Camera-type eye (tissue), 1 donor: ENCODE data around the gene PCDHA1. TPM values are rescaled to one million over a fixed set of nuclear protein-coding genes. Genes with fewer than 3 reads are reported as not detected.

Source experiments
- total RNA-seq: library from RNA; depleted of rRNA; stranded (reverse); fragments of >200 nt; gene quantifications from one replicate; pipeline ENCODE4 v1.2.3, GENCODE V29; 2014

Gene PCDHA1
- total RNA-seq: 0.71 TPM

DNA sequence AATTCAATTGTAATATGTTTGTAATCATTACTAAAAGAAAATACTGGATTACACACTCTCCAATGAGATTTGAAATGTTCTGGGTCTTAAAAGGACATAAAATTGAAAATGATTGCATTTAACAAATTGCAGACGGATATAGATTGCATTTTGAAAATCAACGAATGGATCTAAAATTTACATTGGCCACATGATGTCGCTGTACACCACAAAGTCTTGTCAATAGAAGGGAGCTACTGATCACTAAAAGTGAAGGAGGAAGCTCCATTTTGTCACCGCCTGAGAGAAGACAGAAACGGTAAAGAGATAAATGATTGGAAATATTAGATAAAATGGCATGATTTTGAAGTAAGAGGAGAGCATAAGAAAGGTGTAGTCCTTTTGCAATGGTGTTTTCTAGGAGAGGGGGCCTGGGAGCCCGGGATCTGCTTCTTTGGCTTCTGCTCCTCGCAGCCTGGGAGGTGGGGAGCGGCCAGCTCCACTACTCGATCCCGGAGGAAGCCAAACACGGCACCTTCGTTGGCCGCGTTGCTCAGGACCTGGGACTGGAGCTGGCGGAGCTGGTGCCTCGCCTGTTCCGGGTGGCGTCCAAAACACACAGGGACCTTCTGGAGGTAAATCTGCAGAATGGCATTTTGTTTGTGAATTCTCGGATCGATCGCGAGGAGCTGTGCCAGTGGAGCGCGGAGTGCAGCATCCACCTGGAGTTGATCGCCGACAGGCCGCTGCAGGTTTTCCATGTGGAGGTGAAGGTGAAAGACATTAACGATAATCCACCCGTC is at the start of gene PCDHA1:
PCDHA1 (plus strand) TSS at position 236 of the 782 bp plus-strand sequence.

DNA sequence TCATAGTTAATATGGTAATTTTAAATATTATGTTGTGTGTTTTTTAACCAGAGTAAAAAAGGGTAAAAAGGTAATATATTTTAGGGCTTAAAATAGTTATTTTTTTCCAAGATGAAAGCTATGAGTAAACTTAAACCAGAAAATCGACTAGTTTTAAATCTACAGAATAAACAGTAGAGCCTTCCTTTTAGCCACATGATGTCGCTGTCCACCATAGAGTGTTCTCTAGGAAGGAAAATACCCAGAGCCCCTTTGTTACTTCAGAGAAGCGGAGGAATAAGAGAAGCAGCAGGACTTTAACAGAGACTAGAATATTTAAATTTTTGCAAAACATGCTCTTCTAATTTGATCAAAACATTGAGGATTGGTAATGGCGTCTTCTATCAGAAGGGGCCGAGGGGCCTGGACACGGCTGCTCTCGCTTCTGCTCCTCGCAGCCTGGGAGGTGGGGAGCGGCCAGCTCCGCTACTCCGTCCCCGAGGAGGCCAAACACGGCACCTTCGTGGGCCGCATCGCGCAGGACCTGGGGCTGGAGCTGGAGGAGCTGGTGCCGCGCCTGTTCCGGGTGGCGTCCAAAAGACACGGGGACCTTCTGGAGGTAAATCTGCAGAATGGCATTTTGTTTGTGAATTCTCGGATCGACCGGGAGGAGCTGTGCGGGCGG is 8.8 kb downstream of the PCDHA1 start, which contains the start of gene PCDHA2:
PCDHA2 (plus strand) TSS at position 258 of the 664 bp plus-strand sequence.

DNA sequence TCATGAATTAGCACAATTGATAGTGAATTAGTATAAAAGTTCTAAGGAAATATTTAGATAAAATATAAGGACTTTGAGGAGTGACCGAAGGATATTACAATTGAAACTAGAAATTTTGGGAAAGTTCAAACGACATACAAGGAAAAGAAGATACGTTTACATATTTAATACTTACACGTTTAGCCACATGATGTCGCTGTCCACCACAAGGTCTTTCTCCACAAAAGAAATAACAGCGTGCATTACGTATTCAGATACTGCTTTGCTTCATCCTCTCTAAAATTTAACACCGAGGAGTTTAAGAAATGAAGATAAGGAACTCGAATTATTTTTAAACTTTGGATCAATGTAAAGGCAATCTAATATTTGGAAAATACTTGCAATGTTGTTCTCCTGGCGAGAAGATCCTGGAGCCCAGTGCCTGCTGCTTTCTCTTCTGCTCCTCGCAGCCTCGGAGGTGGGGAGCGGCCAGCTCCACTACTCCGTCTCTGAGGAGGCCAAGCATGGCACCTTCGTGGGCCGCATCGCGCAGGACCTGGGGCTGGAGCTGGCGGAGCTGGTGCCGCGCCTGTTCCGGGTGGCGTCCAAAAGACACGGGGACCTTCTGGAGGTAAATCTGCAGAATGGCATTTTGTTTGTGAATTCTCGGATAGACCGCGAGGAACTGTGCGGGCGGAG is 15.0 kb downstream of the PCDHA1 start, which contains the start of gene PCDHA3:
PCDHA3 (plus strand) TSS at position 242 of the 678 bp plus-strand sequence.

DNA sequence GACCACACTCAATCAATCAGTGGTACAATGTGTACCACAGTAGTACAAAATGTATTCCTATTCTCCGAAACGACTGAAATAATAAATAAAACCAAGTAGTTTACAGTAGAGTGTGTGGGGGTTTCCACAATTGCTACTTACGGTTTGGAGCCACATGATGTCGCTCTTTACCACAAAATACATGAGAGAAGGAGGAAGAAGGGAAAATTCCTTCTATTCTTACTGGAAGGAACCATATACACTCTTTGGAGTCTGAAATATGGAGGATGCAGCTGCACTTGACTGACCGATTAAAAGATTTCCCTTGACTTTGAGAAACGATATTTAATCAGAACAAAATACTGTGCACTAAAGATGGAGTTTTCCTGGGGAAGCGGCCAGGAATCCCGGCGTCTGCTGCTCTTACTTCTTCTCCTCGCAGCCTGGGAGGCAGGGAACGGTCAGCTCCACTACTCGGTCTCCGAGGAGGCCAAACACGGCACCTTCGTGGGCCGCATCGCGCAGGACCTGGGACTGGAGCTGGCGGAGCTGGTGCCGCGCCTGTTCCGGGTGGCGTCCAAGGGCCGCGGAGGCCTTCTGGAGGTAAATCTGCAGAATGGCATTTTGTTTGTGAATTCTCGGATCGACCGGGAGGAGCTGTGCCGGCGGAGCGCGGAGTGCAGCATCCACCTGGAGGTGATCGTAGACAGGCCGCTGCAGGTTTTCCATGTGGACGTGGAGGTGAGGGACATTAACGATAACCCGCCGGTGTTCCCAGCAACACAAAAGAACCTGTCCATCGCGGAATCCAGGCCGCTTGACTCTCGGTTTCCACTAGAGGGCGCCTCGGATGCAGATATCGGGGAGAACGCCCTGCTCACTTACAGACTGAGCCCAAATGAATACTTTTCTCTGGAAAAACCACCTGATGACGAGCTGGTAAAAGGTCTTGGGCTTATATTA is 21.2 kb downstream of the PCDHA1 start, which contains the start of gene PCDHA4:
PCDHA4 (plus strand) TSS at position 235 of the 942 bp plus-strand sequence.

DNA sequence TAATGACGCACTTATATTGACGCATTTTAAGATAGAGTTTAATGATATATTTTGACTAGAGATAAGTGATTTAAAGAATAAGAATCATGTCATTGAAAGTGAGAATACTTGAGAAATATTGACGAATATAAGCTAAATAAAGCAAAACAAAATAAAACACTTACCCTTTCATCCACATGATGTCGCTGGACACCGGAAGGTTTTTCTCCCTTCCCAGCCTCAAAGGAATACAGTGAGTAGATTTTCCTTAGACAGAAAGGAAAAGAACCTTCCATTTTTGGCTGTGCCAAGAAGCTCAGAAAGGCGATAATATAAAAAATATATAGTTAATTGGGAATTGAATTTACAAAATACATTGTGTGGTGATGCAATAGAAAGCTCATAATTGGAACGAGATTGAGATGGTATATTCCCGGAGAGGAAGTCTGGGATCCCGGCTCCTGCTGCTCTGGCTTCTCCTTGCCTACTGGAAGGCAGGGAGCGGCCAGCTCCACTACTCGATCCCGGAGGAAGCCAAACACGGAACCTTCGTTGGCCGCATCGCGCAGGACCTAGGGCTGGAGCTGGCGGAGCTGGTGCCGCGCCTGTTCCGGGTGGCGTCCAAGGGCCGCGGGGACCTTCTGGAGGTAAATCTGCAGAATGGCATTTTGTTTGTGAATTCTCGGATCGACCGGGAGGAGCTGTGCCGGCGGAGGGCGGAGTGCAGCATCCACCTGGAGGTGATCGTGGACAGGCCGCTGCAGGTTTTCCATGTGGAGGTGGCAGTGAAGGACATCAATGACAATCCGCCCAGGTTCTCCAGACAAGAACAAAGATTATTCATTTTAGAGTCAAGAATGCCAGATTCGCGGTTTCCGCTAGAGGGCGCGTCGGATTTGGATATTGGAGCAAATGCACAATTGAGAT is 35.7 kb downstream of the PCDHA1 start, which contains the start of gene PCDHA5:
PCDHA5 (plus strand) TSS at position 239 of the 906 bp plus-strand sequence.

DNA sequence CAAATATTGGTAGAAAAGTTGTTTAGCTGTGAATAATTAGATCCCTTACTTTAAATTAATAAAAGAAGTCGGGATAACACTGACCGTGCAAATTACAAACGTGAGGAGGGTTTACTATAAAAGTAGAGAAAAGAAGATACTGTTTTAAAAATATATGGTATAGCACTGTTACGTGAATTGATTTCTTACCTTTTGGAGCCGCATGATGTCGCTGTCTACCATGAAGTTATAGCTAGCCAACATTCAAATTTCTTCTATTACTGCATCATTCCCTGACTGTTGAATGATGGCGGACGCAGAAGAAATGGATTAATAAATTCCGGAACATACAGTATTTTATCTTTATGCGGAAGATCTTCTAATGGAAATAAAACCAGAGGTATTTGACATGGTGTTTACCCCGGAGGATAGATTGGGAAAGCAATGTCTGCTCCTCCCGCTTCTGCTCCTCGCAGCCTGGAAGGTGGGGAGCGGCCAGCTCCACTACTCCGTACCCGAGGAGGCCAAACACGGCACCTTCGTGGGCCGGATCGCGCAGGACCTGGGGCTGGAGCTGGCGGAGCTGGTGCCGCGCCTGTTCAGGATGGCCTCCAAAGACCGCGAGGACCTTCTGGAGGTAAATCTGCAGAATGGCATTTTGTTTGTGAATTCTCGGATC is 41.9 kb downstream of the PCDHA1 start, which contains the start of gene PCDHA6:
PCDHA6 (plus strand) TSS at position 257 of the 658 bp plus-strand sequence; CDS start at position 389, 132 bp downstream.

DNA sequence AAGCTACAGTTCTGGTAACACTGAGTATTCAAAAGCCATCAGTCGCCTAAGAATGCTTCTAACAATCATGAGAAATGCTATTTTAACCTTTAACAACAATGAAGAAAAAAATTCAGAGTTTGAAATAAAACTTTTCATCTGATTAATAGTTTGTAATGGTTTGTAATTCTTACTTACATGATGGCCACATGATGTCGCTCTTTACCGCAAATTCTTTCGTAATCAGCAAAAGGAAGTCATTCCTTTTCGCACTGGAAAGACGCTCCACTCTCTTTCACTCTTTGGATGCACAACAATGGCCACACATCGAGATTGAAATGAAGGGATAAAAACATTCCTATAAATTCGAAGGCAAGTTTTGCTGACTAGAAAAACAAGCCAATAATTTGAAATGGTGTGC is 48.1 kb downstream of the PCDHA1 start, which contains the start of gene PCDHA7:
PCDHA7 (plus strand) TSS at position 277 of the 400 bp plus-strand sequence; CDS start at position 392, 115 bp downstream.

DNA sequence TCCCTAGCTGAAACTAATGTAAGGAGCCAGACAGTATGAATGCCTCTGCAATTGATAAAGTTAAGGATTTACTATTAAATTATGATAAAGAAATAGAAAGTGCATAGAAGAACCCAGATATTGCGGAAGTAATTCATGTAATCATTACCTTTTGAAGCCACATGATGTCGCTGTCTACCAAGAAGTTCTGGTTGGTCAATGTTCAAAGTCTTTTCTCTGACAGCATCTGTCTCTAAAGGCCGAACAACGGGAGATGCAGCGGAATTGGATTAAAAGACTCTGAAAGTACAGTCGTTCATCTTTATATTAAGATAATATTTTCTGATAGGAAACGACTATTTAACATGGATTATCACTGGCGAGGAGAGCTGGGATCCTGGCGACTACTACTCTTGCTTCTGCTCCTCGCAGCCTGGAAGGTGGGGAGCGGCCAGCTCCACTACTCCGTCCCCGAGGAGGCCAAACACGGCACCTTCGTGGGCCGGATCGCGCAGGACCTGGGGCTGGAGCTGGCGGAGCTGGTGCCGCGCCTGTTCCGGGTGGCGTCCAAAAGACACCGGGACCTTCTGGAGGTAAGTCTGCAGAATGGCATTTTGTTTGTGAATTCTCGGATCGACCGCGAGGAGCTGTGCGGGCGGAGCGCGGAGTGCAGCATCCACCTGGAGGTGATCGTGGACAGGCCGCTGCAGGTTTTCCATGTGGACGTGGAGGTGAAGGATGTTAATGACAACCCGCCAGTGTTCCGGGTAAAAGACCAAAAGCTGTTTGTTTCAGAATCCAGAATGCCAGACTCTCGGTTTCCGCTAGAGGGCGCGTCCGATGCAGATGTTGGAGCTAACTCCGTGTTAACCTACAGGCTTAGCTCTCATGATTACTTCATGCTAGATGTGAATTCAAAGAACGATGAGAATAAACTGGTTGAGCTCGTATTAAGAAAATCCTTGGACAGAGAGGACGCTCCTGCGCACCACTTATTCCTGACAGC is 55.3 kb downstream of the PCDHA1 start, which contains the start of gene PCDHA8:
PCDHA8 (plus strand) TSS at position 210 of the 985 bp plus-strand sequence; CDS start at position 345, 135 bp downstream.

DNA sequence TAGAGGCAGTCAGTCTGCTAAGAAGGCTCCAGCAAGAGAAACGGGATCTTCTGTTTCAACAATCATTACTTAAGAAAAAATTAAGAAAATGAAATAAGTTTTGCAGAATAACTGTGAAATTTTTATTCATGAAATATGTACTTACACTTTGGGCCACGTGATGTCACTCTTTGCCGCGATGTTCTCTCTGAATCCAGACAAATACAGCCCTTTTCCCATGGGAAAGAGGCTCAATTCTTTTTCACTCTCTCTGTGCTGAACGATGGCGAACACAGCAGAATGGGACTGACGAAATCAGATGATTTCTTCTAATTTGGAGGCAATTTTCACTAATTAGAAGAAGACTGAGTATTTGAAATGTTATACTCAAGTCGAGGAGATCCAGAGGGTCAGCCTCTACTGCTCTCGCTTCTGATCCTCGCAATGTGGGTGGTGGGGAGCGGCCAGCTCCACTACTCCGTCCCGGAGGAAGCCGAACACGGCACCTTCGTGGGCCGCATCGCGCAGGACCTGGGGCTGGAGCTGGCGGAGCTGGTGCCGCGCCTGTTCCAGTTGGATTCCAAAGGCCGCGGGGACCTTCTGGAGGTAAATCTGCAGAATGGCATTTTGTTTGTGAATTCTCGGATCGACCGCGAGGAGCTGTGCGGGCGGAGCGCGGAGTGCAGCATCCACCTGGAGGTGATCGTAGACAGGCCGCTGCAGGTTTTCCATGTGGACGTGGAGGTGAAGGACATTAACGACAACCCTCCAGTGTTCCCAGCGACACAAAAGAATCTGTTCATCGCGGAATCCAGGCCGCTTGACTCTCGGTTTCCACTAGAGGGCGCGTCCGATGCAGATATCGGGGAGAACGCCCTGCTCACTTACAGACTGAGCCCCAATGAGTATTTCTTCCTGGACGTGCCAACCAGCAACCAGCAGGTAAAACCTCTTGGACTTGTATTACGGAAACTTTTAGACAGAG is 62.5 kb downstream of the PCDHA1 start, which contains the start of gene PCDHA9:
PCDHA9 (plus strand) TSS at position 244 of the 964 bp plus-strand sequence; CDS start at position 358, 114 bp downstream.

DNA sequence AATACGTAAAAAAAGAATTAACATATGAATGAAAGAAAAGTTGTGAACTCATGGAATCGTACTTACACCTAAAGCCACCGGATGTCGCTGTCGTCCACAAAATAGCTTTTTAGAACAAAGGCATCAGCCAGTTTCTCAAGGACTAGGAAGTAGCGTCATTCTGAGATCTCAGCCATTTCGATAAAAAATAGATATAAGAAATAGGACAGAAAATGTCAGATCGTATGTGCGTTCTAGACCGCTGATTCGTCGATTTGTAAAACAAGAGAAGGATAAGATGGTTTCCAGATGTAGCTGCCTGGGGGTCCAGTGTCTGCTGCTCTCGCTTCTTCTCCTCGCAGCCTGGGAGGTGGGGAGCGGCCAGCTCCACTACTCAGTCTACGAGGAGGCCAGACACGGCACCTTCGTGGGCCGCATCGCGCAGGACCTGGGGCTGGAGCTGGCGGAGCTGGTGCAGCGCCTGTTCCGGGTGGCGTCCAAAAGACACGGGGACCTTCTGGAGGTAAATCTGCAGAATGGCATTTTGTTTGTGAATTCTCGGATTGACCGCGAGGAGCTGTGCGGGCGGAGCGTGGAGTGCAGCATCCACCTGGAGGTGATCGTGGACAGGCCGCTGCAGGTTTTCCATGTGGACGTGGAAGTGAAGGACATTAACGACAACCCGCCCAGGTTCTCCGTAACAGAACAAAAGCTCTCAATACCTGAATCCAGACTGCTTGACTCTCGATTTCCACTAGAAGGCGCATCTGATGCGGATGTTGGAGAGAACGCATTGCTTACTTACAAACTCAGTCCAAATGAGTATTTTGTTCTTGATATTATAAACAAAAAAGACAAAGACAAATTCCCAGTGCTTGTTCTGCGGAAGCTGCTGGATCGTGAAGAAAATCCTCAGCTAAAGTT is 70.1 kb downstream of the PCDHA1 start, which contains the start of gene PCDHA10:
PCDHA10 (plus strand) TSS at position 126 of the 903 bp plus-strand sequence; CDS start at position 278, 152 bp downstream.

DNA sequence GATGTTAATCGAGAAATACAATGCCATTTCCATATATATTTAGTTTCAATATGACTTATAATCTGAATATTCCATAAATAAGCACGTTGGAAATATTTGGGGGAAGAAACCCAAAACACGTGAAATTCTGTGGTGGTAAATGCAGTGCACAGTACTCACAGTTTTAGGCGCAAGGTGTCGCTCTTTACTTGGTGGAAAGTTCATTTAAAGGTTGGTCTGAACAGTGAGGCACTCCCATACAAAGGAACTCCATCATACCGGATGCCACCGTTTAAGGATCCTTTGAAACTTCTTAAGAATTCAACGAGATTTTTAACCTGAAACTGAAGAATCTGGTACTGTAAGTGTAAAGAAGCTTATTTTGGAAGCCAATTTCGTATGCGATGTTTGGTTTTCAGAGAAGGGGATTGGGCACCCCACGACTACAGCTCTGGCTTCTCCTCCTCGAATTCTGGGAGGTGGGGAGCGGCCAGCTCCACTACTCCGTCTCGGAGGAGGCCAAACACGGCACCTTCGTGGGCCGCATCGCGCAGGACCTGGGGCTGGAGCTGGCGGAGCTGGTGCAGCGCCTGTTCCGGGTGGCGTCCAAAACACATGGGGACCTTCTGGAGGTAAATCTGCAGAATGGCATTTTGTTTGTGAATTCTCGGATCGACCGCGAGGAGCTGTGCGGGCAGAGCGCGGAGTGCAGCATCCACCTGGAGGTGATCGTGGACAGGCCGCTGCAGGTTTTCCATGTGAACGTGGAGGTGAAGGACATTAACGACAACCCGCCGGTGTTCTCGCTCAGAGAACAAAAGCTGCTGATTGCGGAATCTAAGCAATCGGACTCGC is 83.0 kb downstream of the PCDHA1 start, which contains the start of gene PCDHA11:
PCDHA11 (plus strand) TSS at position 237 of the 834 bp plus-strand sequence; CDS start at position 384, 147 bp downstream.

DNA sequence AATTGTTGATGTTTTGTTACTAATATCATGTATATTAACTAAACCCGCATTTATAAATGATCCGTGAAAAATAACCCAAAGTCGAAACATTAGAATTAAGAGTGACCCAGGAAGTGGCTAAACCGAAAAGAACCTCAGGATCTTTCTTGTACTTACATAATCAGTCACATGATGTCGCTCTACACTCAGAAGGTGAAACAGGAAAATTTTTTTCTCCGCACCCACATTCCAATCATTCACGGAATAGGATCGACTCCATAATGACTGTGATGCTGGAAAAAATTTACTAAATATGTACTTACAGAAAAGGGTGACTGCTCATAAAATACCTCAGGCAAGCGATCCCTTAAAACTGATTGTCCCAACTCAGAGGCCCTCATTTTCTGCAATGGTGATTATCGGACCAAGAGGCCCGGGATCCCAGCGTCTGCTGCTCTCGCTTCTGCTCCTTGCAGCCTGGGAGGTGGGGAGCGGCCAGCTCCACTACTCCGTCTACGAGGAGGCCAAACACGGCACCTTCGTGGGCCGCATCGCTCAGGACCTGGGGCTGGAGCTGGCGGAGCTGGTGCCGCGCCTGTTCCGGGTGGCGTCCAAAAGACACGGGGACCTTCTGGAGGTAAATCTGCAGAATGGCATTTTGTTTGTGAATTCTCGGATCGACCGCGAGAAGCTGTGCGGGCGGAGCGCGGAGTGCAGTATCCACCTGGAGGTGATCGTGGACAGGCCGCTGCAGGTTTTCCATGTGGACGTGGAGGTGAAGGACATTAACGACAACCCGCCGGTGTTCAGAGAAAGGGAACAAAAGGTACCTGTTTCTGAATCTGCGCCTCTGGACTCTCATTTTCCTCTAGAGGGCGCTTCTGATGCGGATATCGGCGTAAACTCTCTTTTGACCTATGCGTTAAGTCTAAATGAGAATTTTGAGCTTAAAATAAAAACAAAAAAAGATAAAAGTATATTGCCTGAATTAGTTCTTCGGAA is 89.4 kb downstream of the PCDHA1 start, which contains the start of gene PCDHA12:
PCDHA12 (plus strand) TSS at position 224 of the 981 bp plus-strand sequence; CDS start at position 389, 165 bp downstream.

DNA sequence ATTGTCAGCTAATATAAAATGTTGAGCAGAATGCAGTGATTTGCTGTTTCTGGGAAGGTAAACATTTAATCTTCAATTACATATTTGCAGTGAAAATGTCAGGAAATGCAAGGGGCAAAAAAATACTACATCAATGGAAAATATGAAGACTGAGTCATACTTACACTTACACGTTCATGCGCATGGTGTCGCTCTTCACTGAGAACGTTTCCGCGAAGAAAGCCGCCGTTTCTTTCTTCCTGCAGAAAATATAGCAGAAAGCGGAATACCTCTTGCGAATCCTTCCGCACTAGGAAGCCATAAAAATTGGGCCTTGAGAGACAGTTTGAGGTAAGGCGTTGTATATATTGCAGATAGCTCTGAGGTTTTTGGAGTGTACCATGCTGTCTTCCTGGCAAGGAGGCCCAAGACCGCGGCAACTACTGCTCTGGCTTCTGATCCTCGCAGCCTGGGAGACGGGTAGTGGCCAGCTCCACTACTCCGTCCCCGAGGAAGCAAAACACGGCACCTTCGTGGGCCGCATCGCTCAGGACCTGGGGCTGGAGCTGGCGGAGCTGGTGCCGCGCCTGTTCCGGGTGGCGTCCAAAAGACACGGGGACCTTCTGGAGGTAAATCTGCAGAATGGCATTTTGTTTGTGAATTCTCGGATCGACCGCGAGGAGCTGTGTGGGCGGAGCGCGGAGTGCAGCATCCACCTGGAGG is 96.1 kb downstream of the PCDHA1 start, which contains the start of gene PCDHA13:
PCDHA13 (plus strand) TSS at position 236 of the 702 bp plus-strand sequence; CDS start at position 381, 145 bp downstream.

